Measurements from ENCODE around the gene HMOX1.

GRCh38 chr22:35425971-35426800 is 45.3 kb downstream of the HMOX1 start:
- TF ChIP-seq CTCF (IDR thresholded peaks at IDR 0.05; ENCODE audit: low read depth, low read length, poor library complexity, severe bottlenecking) (no peak), EZH2phosphoT487 (IDR thresholded peaks at IDR 0.05; ENCODE audit: borderline replicate concordance, low read length) (no peak)

All from DOHH2 (cell line).